Fibroblast of skin of left quadriceps (primary cell): ENCODE results near the gene ZFYVE27.
A peak's percentile ranks its signal among the peaks of the same experiment; 100 is the strongest.

Experiments used
- DNase-seq, 2 experiments: peaks; one replicate each; pipeline ENCODE4 v3.0.0-alpha.2; 2013; ENCODE audit warnings: low read depth in 2 of 2

Gene ZFYVE27

DNA sequence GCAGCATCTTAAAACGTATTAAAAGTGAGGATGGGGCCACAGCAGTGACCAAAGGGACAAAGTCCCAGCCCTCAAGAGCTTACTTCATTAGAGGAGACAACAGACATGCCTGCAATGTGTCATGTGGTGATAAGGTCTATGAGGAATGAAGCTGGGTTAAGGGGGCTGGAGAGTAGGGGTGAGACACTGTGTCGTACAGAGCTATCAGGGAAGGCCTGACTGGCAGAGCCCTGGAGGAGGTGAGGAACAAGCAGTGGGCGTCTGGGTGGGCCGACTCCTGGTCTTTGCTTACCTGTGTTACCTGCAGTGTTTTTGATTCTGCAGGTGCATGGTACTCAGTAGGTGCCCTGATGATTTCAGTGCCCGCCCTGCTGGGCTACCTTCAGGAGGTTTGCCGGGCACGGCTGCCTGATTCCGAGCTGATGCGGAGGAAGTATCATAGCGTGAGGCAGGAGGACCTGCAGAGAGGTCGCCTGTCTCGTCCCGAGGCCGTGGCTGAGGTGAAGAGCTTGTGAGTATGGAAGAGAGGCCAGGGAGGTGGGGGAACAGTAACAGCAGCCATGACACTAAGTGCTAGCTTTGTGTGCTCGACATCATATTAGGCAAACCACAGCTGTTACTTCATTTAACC, 7.6 kb downstream of the ZFYVE27 start:
- DNase-seq: no peak

GRCh38 chr10:97747573-97747972, 10.6 kb downstream of the ZFYVE27 start:
- no peak for DNase-seq

DNA sequence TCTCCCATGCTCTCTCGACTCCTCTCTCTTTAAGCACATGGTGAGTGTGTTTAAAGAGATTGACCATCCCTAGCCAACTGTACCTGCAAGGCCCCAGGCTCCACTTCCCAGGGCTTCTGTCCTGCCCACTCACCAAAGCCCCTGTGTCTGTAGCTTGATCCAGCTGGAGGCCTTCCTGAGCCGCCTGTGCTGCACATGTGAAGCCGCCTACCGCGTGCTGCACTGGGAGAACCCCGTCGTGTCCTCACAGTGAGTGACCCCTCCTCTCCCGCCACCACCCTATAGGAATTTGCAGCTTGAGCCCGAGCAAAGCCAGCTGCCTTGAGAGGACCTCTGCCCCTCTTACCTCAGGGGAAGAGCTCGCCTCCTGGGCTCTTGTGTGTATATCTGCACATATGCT, 11.2 kb downstream of the ZFYVE27 start:
- DNase-seq: no peak

DNA sequence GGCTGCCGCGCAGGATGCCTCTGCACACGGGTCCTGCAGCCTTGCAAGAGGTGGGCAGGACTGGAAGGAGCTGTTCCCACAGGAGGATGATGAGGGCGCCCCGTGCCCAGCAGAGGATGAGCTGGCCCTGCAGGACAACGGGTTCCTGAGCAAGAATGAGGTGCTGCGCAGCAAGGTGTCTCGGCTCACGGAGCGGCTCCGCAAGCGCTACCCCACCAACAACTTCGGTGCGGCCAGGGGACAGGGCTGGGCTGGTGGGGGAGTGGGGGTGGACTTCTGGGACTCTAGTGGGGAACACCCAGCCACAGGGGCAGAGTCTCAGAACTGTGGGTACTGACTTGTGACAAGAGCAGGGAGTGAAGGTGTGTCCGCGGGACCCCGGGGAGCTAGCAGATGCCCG, 16.0 kb downstream of the ZFYVE27 start:
- no peak for DNase-seq

DNA sequence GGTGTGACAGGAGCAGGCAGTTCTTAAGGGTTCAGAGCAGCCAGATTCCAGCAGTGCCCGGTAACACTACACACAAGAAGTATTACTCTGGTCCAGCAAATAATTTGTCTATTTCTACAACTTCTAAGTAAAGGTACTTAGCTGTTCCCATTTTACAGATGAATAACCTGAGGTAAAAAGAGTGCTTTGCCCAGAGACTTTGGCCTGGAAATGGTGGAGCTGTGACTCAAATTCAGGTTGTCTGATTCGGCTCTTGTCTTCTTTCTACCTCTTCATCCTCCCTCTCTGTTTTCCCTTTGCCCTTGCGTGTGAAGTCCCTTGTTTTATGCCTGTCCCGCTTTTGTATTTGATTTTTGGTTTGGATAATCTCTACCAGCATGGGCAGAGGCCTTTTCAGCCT, 17.8 kb downstream of the ZFYVE27 start:
- DNase-seq: no peak

GRCh38 chr10:97755718-97756117, 18.8 kb downstream of the ZFYVE27 start:
- DNase-seq: no peak

DNA sequence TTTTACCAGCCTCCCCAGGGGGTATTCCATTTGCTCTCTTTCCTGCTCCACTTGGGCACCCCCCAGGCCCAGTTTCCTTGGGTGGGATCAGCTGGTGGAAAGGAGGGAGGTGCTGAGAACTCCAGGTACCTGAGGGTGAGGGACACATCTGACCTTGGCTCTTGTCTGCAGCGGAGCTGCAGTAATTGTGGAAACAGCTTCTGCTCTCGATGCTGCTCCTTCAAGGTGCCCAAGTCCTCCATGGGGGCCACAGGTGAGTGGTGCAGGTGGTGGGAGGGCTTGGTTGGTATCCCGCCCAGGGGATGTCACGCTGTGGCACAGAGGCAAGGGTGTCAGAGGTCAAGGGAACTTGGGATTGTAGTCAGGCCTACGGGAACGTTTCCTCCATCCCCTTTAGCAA, 20.5 kb downstream of the ZFYVE27 start:
- no peak for DNase-seq

DNA sequence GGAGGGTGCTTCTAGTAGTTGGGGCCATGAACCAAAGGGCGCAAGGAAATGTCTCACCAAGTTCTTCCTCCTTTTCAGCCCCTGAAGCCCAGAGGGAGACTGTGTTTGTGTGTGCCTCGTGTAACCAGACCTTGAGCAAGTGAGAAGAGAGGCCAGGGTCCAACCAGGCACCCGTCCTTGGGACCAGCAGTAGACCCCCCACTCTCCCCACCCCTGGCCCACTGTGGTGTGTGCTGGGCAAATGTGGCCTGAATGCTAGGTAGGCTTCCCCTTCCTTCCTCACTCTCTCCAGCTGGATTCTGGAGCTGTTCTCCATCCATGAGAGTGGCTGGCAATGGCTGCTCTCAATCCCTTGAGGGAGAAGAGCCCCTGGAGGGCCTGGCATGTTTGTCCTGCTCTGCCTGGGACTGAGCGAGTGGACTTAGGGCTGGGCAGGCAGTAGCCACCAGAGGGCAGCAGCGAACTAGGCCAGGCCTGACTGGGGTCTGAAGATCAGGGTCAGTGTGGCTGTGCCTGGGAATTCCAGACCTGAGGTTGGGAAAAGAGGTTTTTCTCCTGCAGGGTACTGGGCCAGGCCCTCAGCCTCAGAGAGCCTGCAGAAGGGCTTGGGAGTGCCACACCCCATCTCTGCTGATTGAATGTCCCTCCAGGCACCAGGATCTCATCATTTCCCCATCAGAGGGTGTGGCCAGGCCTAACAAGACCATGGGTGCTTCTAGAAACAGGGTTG, 22.4 kb downstream of the ZFYVE27 start:
- peak in 1 of 2 experiments; percentile 6 for DNase-seq

DNA sequence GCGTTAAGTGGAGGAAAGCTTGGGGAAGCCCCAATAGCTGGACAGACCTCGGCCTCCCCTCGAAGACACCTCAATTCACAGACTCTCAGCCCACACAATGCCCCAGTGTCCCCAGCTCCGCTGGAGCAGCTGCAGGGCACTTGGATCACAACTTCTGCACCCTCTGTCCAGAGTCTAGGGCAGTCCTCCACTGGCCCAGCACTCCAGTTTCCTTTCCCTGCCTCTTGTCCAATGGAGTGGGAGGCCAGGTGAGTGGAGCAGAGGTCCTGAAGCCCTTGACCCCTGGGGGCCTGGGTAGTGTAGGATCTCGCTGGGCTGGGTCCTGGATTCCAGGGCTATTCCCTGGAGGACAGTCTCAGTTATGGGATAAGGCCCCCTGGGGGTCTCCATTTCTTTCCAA, 23.0 kb downstream of the ZFYVE27 start:
- DNase-seq: no peak

GRCh38 chr10:97760461-97761257, 23.7 kb downstream of the ZFYVE27 start:
- DNase-seq: no peak

GRCh38 chr10:97761331-97761865, 24.5 kb downstream of the ZFYVE27 start:
- no peak for DNase-seq

DNA sequence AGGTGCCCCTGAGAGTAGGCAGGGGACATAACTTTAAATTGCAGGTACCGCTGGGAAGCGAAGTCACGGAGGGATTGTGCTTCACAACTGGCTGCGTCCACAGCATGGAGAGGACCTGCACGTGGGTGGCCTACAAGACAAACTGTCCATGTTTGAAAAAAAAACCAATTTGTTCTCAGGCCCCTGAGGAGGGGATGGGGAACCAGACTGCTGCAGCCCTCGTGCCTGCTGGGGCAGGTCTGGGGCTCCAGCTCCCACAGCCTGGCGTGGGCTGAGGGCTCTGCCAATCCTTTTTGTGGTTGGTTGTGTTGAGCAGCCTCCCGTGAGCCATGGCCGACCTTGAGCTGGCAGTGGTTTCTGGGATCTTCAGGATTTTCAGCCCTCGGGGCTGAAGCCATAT, 25.1 kb downstream of the ZFYVE27 start:
- DNase-seq: no peak

GRCh38 chr10:97762816-97763215, 25.9 kb downstream of the ZFYVE27 start:
- DNase-seq: no peak

GRCh38 chr10:97763411-97763810, 26.5 kb downstream of the ZFYVE27 start:
- DNase-seq: no peak

GRCh38 chr10:97763947-97764346, 27.0 kb downstream of the ZFYVE27 start:
- DNase-seq: no peak

DNA sequence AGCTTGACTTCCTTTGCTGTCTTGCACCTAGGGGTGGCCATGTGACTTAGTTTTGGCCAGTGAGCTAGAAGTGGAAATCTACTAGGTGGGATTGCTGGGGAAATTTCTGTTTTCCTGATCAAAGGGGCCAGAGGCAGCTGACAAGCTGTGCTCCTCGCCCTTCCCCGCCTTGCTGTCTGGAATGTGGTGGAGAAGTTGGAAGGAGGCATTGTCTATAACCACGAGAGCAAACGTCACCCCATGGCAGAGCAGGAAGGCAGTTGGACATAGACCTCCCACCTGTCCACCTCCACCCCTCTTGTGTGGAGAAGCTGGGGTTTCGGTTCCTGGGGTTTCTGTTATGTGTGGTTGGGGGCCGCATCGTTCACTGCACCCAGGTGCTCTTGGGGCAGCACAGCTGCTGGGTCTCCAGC, 27.6 kb downstream of the ZFYVE27 start:
- no peak for DNase-seq

- DNase-seq: no peak
Observed at GRCh38 chr10:97765201-97765600, 28.3 kb downstream of the ZFYVE27 start.

GRCh38 chr10:97766106-97766810, 29.3 kb downstream of the ZFYVE27 start:
- no peak for DNase-seq

DNA sequence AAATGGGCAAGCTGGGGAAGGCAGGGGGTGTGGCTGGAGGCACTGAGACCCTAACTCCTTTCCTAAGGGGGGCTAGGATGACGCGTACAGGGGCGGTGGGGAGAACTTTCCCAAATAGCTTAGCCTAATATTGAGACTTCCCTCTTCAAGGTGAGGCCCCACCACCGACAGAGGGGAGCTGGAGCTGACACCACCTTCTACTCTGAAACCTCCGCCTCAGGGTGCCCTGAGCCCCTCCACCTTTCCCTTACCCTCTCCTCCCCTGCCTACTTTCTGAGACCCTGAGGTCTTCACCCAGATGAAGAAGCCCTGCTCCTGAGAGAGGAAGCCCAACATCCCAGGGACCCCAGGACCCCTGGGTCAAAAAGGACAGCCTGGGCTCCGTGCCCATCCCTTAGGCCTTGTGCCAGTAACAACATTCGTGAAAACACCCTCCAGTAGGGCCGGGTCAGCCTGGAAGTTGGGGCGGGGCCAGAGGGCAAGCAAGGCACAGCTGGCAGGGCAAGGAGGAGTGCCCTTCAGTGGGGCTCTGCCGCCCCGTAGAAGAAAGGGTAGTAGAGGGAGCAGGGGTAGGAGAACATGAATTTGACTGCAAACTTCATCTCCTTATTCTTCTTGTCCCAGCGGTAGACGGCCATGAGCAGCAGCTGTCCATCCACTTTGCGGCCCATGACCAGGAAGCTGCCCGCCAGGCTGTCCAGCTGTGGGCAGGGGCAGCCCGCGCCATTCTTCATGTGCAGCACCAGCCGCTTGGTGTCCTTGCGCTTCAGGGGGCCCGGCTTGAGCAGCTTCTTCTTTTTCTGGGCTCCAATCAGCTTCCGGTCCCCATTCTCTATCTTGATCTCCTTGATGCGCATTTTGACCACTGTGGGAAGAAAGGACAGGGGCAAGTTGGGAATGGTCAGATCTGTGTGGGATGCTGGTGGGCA, 30.3 kb downstream of the ZFYVE27 start:
- no peak for DNase-seq
